ENCODE data around the gene AQP9.

DNA sequence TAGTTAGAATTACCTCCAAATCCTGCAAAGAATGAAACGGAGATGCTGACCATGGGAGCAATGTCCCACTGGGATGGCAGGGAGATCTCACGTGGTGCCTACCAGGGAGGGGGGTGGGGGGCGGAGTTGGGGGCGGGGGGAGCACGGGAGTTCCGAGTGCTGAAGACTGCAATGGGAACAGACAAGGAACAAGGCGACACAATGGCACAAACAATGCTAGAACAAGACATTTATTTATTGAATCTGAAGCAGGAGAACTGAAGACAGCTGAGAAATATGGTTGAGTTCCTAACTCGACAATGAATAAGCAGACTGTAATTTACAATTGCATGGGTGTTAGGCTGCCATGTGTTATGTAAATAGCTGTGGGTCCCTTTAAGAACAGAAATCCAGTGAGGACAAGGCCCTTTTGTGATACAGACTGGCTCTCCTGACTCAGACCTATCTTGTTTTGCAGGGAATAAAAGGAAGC is 91.2 kb downstream of the AQP9 start:
- TF ChIP-seq, protein P1, sequence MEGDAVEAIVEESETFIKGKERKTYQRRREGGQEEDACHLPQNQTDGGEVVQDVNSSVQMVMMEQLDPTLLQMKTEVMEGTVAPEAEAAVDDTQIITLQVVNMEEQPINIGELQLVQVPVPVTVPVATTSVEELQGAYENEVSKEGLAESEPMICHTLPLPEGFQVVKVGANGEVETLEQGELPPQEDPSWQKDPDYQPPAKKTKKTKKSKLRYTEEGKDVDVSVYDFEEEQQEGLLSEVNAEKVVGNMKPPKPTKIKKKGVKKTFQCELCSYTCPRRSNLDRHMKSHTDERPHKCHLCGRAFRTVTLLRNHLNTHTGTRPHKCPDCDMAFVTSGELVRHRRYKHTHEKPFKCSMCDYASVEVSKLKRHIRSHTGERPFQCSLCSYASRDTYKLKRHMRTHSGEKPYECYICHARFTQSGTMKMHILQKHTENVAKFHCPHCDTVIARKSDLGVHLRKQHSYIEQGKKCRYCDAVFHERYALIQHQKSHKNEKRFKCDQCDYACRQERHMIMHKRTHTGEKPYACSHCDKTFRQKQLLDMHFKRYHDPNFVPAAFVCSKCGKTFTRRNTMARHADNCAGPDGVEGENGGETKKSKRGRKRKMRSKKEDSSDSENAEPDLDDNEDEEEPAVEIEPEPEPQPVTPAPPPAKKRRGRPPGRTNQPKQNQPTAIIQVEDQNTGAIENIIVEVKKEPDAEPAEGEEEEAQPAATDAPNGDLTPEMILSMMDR (IDR thresholded peaks at IDR 0.05), result no peak
- no peak for TF ChIP-seq POLR2A (IDR thresholded peaks at IDR 0.05)
